K562 (cell line): ENCODE data around the gene KAZN. TPM values are rescaled to one million over a fixed set of nuclear protein-coding genes. Genes with fewer than 3 reads are reported as not detected.
A peak's percentile ranks its signal among the peaks of the same experiment; 100 is the strongest.

Experiments
- ATF1 ChIP-seq, 2 experiments: fragments of 450-650 bp in 1 of 2; IDR thresholded peaks; 2 replicates each; pipeline ENCODE4 v1.6.1; 2016; ENCODE audit warnings: missing compliant biosample characterization in 1 of 2, missing genetic modification characterization in 1 of 2
- CREM ChIP-seq: IDR thresholded peaks from 2 replicates; pipeline ENCODE4 v1.6.1; 2014; ENCODE audit warnings: antibody characterized with exemption, low read depth
- CTCF ChIP-seq, 3 experiments: IDR thresholded peaks in 2 of 3; conservative IDR thresholded peaks in 1 of 3; 2 replicates each; pipeline ENCODE4 v1.5.1; 2011 to 2012; ENCODE audit warnings: low read length in 3 of 3, mild to moderate bottlenecking in 3 of 3, control low read depth in 2 of 3, improper control_type of control experiment in 1 of 3, inconsistent platforms in 1 of 3, low read depth in 1 of 3, mixed read lengths in 1 of 3, moderate library complexity in 1 of 3; ENCODE audit not compliant: insufficient read depth in 2 of 3
- CTCFL ChIP-seq: IDR thresholded peaks from 2 replicates; pipeline ENCODE4 v1.6.1; 2011; ENCODE audit warnings: borderline replicate concordance, low read depth, mild to moderate bottlenecking, moderate library complexity, low read length; ENCODE audit not compliant: insufficient read depth, poor library complexity, severe bottlenecking
- ELK3 ChIP-seq: fragments of 450-650 bp; formaldehyde crosslinking; IDR thresholded peaks from 2 replicates; pipeline ENCODE4 v1.4.0; 2020; ENCODE audit warnings: mild to moderate bottlenecking
- JUND ChIP-seq, 2 experiments: IDR thresholded peaks; 2 replicates in 1 of 2; 3 replicates in 1 of 2; pipeline ENCODE4 v1.6.1; 2011; ENCODE audit warnings: borderline replicate concordance in 2 of 2, low read depth in 2 of 2, low read length in 2 of 2, improper control_type of control experiment in 1 of 2, missing biosample characterization in 1 of 2, missing genetic modification characterization in 1 of 2, missing genetic modification reagents in 1 of 2
- MNT ChIP-seq, 2 experiments: fragments of 450-650 bp; conservative IDR thresholded peaks; 2 replicates each; pipeline ENCODE4 v1.6.1; 2017; ENCODE audit warnings: mild to moderate bottlenecking in 2 of 2, moderate library complexity in 2 of 2
- NEUROD1 ChIP-seq: fragments of 150-350 bp; IDR thresholded peaks from 2 replicates; pipeline ENCODE4 v1.6.1; 2014; ENCODE audit warnings: borderline replicate concordance, low read length, low read depth; ENCODE audit not compliant: partially characterized antibody
- RAD21 ChIP-seq, 2 experiments: fragments of 250-450 bp in 1 of 2; fragments of 450-650 bp in 1 of 2; sonication (Bioruptor Pico) in 1 of 2; formaldehyde crosslinking in 1 of 2; IDR thresholded peaks in 1 of 2; conservative IDR thresholded peaks in 1 of 2; 2 replicates each; pipeline versions ENCODE4 v1.4.0 to v1.8.0; 2020 to 2022; ENCODE audit warnings: mild to moderate bottlenecking in 2 of 2, moderate library complexity in 1 of 2
- SMAD4 ChIP-seq: fragments of 250-450 bp; sonication (Bioruptor Pico); conservative IDR thresholded peaks from 2 replicates; pipeline ENCODE4 v1.8.0; 2021; ENCODE audit warnings: inconsistent platforms, mild to moderate bottlenecking, moderate library complexity
- SMARCC2 ChIP-seq: fragments of 450-650 bp; IDR thresholded peaks from 2 replicates; pipeline ENCODE4 v1.6.1; 2017; ENCODE audit warnings: antibody characterized with exemption, moderate library complexity, mild to moderate bottlenecking, low read depth
- TCF3 ChIP-seq: sonication (generic); formaldehyde crosslinking; IDR thresholded peaks from 2 replicates; pipeline ENCODE4 v1.4.0; 2020; ENCODE audit warnings: mild to moderate bottlenecking, missing genetic modification reagents
- TCF7 ChIP-seq: sonication (generic); IDR thresholded peaks from 2 replicates; pipeline ENCODE4 v1.6.1; 2016; ENCODE audit warnings: antibody characterized with exemption, borderline replicate concordance
- ZC3H11A ChIP-seq: IDR thresholded peaks from 2 replicates; pipeline ENCODE4 v1.6.1; 2012; ENCODE audit warnings: low read depth, low read length, improper control_type of control experiment
- ZNF655 ChIP-seq: fragments of 250-450 bp; sonication (Bioruptor Pico); IDR thresholded peaks from 2 replicates; pipeline ENCODE4 v1.5.0; 2021
- polyA plus RNA-seq, 8 experiments: library from polyadenylated mRNA; depleted of rRNA in 4 of 8; stranded (reverse) in 5 of 8; unstranded in 3 of 8; fragments of >200 nt; fragmentation: Nextera tagmentation in 2 of 8; fragmentation: Illumina TruSeq in 1 of 8; extraction: Ambion mirVana in 2 of 8; extraction: Trizol in 1 of 8; gene quantifications; 2 replicates each; pipeline versions ENCODE4 v1.2.1 to v1.2.3, GENCODE V29; 2011 to 2014; ENCODE audit warnings: inconsistent platforms in 1 of 8, missing spikeins in 1 of 8
- total RNA-seq, 7 experiments: library from RNA; depleted of rRNA in 6 of 7; stranded (reverse); fragments of >200 nt in 6 of 7; fragmentation: Illumina TruSeq in 2 of 7; extraction: Trizol in 2 of 7; gene quantifications; 2 replicates each; pipeline versions ENCODE4 v1.2.1 to v1.2.3, GENCODE V29; 2011 to 2021; ENCODE audit warnings: low replicate concordance in 1 of 7

Gene KAZN
- total and polyA plus RNA-seq, 9 of the 15 experiments (the other 6 are each of a cell fraction or from before 2014, with no cell fraction given), result 2.1 to 21.6 (median 5.4) TPM

- peak; percentile 83 to 92 for TF ChIP-seq RAD21 (CRISPR knock-in tag; conservative IDR thresholded peaks at IDR 0.05 in 1 of 2, IDR thresholded peaks at IDR 0.05 in 1 of 2)
- TF ChIP-seq JUND (IDR thresholded peaks at IDR 0.05; ENCODE audit: borderline replicate concordance, low read depth, low read length), result peak; percentile 28; the same call in 1 of the 2 replicates
- TF ChIP-seq JUND (tag; IDR thresholded peaks at IDR 0.05; ENCODE audit: borderline replicate concordance, low read depth, low read length), result peak; percentile 35; the same call in 1 of the 3 replicates
- no peak for TF ChIP-seq SMARCC2
- peak; percentile 73 to 90 (median 82) for TF ChIP-seq CTCF (IDR thresholded peaks at IDR 0.05 in 2 of 3, conservative IDR thresholded peaks at IDR 0.05 in 1 of 3; ENCODE audit: insufficient read depth in 2 of 3, low read depth in 1 of 3, low read length in 3 of 3)
- TF ChIP-seq NEUROD1, result peak; percentile 29
- TF ChIP-seq TCF3 (CRISPR knock-in tag), result 0 out of 2 replicates have a peak, but pooled peaks have one; percentile 8
- TF ChIP-seq ZNF655 (CRISPR knock-in tag), result no peak
- 0 out of 2 replicates have a peak, but pooled peaks have one; percentile 16 for TF ChIP-seq ZC3H11A
- peak; percentile 75 for TF ChIP-seq CREM
- no peak for TF ChIP-seq ELK3
- TF ChIP-seq ATF1 (CRISPR knock-in tag; IDR thresholded peaks at IDR 0.05), result no peak
- TF ChIP-seq ATF1 (tag; IDR thresholded peaks at IDR 0.05), result peak; percentile 89
- peak; percentile 63 for TF ChIP-seq SMAD4 (CRISPR knock-in tag)
- 0 out of 4 replicates have a peak, but pooled peaks of 1 of the 2 experiments have one; percentile 28 for TF ChIP-seq MNT (conservative IDR thresholded peaks at IDR 0.05)
- TF ChIP-seq CTCFL, result peak; percentile 92
- peak; percentile 90 for TF ChIP-seq TCF7
These were observed 554.1 kb downstream of the KAZN start (continued) for GRCh38 chr1:15152318-15153183.
